NCI-H1694 treated with DMSO at 0.1 percent for 48 hours (cell line): ENCODE measurements around the gene LAT.

Experiments used
- DNase-seq: peaks from one replicate; lab custom pipeline; 2025; lab: John Stamatoyannopoulos, UW

Gene LAT

DNA sequence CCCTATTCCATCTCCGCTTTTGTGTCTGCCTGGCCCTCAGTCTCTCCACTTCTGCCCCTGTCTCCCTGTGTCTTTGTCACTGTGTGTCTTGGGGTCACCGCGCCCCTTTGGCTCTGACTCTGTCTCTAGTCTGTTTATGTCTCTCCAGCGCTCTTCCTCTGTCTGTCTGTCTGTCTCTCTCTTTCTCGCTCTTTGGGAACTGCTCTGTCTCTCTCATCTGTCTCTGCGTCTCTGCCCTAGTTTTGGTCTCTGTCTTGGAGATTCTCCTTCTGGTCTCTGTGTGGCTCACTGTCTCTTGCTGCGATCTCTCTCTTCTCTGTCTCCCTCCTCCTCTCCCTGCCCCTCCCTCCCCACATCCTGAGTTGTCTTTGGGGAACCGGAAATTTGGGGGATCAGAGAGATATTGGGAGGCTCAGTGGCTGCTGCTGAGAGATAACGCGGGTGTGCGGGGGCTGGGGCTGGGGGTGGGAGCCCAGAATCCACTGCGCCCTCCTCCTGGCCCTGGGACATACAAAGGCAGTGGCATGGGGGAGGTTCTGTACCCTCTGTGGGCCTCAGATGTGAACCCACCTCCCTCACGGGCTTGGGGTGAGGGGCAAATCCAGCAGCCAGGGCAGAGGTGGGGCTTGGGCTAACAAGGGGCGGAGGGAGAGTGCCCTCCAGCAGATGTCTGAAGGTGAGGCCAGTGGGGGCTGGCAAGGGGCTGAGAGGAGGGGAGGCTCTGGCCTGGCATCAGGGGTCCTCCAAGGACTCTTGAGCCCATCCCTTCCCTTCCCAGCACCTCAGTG is 24.4 kb downstream of the LAT start:
- no peak for DNase-seq

DNA sequence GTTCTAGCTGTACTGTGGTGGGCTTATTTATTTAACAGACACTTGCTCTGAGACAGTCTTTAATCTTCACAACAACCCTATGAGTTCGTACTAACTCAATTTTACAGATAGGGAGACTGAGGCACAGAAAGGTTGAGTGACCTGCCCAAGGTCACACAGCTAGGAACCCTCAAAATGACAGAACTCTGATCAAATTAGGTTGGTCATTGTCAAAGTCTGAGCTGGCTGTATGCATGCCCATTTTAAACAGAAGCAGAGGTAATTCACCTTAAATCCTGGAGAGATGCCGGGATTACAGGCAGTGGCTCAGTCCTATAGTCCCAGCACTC is 24.9 kb downstream of the LAT start:
- no peak for DNase-seq

DNA sequence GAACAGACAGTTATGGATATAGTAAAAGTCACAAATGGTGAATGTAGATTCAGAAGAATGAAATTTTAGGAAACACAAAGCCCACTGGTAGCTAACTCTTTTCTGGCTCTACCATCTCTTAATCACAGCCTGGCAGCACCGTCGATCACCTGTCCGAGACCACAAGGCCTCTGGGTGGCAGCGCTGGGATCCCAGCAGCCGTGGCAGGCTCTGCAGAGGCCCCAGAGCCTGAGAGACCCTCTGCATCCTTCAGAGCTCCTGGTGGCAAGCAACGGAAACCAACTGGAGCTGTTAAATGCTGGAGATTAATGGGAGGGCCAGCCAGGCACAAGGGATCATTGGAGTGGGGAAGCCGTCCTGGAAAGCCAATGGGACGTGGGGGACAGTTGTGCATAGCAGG is 26.3 kb downstream of the LAT start:
- no peak for DNase-seq

DNA sequence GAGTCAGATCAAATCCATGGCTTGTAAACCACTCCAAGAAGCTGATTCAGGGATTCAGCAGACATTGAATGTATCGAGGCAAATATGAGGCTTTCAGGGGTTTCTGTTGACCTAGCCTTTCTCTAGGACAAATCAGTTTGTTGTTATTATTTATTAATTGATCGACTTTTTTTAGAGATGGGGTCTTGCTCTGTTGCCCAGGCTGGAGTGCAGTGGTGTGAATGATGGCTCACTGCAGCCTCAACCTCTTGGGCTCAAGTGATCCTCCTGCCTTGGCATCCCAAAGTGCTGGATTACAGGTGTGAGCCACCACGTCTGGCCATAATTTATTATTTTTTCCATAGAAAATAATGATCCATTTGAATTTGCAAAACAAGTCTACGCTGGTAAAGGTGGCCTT is 27.0 kb downstream of the LAT start:
- no peak for DNase-seq

DNA sequence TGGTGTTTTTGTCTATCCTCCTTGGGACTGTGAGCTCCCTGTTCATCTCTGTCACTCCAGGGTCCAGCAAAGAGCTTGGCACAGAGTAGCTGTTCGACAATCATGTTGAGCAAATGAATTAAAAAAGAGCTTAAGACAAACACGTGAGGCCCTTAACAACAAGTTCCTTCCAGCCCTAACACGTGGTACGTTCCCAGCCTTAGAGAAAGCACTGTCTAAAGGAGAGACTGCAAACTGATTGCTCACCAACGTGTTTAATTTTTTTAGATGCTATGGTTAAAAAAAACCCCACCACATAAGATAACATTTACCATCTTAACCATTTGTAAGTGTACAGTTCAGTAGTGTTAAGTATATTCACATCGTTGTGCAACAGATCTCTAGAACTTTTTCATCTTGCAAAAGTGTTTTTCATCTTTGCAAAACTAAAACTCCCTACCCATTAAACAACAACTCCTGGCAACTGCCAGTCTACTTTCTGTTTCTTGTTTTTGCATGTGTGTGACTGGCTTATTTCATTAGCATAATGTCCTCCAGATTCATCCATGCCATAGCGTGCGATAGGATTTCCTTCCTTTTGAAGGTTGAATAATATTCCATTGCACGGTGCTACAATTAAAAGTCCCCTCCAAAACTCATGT is 28.2 kb downstream of the LAT start:
- DNase-seq: no peak

DNA sequence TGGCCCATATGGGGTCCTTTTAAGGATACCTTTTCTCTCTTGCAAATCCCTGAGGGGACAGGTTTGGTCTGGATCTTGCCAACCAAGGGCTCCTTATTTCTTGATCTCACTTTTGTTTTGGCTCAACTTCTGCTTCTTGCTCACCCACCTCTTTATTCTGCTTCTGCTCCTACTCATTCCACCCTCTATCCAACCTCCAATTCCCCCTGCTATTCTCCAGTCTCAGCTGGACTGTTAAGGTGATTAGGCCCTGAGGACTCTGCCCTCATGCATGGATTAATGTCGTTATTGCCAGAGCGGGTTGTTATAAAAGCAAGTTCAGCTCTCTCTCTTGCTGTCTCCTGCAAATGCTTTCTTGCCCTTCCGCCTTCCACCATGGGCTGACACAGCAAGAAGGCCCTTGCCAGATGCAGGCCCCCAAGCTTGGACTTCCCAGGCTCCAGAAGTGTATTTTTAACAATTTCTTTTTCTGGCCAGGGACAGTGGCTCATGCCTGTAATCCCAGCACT is 29.8 kb downstream of the LAT start:
- DNase-seq: no peak

DNA sequence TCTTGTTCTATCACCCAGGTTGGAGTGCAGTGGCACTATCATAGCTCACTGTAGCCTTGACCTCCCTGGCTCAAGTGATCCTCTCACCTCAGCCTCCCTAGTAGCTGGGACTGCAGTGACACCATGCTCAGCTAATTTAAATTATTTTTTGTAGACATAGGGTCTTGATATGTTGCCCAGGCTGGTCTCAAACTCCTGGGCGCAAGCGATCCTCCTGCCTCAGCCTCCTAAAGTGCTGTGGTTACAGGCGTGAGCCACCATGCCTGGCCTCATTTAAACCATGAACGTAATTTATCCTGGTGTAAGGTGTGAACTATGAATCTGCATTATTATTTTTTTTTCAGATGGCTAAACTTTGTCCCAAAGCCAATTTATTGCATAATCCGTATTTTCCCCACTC is 37.3 kb downstream of the LAT start:
- DNase-seq: no peak

DNA sequence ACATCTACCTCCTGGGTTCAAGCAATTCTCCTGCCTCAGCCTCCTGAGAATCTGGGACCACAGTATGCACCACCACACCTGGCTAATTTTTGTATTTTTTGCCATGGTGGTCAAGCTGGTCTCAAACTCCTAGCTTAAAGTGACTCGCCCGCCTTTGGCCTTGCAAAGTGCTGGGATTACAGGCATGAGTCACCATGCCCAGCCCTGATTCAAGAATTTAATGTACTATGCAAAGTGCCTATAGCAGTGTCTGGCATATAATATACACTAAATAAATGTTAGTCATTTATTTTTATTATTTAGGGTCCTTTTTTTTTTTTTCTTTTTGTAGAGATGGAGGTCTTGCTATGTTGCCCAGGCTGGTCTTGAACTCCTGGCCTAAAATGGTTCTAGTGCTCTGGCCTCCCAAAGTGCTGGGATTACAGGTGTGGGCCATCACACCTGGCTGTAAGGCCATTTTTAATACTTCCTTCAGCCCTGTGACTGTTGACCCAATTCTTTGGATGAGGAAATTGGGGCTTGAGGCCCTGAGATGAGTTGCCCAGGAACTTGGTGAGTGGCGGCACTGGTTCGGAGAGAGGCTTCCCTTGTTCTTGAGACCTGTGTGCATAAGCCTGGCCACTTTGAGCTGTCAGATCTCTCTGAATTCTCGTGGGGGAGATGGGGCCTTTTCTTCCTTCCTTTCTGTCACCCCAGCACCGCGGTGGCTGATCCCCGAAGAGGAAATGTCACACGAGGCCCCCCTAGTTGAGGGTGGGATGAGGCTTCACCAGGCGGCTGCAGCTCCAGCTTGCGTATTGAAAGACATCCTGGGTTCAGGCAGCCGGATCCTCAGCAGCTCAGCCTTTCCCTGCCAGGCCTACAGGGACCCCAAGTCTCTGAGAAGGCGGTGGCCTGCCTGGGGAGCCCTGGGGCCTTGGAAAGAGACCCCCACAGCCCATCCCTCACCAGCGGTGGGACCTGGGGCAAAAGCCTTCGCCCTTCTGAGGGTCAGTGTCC is 38.7 kb downstream of the LAT start:
- DNase-seq: no peak

DNA sequence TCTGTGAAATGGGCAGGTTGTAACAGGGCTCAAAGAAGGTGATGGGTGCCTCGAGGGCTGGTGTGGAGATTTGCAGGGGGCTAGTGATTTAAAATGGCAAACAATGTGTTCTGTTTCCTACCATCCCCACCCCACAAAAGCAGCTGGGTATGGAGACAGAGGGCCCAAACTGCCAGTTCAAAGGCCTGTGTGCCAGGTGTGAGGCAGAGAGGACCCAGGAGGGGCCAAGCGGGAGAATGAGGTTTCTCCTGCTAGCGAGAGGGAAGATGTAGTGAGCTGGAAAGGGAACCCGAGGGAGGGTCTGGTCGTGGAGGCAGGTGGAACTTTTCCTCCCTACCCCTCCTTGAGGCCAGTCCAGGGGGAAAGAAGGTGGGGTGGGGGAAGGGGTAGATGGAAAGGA is 39.4 kb downstream of the LAT start:
- DNase-seq: no peak

DNA sequence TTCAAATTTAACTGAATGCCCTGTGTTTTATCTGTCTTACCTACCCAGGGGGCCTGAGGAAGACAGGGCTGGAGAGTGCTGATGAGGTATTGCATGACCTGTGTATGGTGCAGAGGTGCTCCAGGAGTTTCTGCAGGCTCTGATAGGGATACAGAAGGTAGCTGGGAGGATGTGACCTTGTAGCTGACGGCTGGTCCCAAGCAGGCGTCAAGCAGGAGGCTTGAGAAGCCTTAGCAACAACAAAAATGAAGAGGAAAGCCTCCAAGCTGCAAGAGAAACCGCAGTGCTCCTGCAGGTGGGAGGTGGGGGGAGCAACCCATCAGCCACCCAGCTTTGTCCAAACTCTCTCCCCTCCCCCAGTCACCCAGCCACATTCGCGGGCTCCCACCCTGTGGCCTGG is 40.4 kb downstream of the LAT start:
- no peak for DNase-seq

DNA sequence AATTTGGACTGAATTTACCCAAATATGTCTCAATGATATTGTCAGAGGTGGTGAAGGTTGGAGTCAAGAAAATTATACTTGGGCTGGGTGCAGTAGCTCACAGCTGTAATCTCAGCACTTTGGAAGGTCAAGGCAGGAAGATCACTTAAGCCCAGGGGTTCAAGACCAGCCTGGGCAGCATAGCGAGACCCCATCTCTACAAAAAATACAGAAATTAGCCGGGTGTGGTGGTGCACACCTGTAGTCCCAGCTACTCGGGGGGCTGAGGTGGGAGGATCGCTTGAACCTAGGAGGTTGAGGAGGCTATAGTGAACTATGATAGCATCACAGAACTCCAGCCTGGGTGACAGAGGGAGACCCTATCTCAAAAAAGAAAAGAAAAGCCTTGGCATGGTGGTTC is 40.9 kb downstream of the LAT start:
- DNase-seq: no peak

DNA sequence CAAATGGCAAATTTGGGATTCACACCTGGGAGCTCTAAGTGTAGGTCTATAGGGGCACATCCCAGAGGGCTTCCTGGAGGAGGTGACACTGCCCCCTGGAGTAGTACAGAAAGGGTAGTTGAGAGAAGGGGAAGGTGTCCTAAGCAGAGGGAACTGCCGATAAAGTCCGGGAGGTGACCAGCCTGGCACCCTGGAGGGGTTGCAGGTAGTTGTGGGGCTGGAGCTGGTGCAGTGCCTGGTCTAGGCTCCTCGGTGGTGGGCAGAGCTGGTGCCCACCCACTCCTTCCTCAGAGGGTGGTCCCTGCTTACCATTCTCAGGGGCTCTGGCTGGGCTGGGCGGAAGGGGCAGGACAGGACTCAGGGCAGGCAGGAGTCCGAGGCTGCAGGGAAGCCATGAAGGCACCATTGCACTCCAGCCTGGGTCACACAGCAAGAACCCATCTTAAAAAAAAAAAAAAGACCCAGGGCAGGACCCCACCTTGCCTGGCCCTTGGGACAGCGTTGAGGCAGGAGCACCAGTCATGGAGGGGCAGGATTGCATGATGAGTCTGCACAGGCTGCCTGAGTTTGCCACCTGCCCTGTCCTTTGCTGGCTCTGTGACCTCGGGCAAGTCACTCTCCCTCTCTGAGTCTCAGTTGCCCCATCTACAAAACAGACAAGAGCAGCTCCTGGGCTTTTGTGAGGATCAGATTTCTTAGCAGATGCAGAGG is 43.8 kb downstream of the LAT start:
- DNase-seq: no peak

DNA sequence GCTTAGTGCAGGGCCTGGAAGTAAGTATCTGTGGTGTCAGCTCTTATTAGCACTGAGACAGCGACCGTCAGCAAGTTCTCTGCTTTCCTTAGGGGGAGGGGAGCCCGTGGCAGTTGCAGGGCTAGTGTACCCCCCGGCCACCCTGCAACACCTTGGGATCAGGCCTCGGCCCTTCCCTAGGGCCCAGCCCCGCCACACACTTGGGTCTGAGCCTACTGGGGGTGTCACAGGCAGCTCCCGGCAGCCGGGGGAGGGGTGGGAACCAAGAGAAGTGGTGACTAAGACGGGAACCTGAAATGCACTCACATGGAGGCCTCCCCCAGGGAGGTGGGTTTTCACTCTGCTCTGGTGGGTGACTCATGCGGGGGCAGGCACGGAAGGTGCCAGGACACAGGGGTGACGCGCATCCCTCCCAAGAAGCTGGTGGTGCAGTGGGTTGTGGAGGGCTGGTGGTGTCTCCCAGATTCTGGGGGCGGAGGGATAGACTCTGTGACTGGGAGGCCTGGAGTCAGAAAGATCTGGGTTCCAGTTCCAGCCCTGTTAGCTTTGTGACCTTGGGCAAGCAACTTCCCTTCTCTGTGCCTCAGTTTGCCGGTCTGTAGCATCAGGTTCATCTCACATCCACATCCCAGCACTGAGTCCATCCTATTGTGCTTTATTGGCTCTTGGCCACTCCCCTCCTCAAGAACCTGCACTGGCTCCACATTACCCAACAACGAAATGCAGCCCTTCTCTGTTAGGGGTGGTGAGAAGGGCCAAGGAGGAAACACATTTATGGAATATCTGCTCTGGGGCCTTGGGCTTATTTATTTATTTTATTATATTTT is 44.5 kb downstream of the LAT start:
- DNase-seq: no peak

DNA sequence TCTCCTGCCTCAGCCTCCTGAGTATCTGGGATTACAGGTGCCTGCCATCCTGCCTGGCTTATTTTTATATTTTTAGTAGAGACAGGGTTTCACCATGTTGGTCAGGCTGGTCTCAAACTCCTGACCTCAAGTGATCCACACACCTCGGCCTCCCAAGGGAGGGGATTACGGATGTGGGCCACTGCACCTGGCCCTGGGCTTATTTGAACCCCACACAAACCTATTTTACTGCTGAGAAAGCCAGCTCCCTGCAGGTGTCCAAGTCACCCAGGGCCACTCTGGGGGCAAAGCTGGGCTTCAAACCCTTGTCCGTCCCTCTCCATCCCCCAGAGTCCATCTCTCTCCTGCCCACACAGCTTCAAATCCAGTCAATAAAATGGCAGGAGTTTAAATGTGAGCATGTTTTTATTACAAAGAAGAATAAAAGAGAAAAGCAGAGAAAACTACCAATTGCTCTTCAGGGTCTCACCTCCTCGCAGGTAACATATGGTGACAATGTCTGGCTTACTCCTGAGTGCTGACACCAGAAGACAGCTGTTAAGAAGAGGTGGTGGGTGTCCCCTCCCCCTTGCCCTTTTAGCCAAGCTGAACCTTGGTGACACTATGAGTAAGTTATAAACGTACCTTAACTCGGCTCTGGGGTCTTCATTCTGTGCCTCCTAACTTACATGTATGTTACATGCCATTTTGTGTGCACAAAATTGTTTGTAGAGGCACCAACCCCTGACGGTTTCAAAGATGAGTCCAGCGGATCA is 45.4 kb downstream of the LAT start:
- no peak for DNase-seq
